GM21423 (cell line): Measurements from ENCODE around the gene SMTNL1.

Experiments used
- ATAC-seq: cut with Tn5 transposase; IDR thresholded peaks from one replicate; pipeline ENCODE4 v1.9.1; 2021; ENCODE audit warnings: mild to moderate bottlenecking, moderate library complexity; ENCODE audit not compliant: unreplicated experiment

SMTNL1 gene

DNA sequence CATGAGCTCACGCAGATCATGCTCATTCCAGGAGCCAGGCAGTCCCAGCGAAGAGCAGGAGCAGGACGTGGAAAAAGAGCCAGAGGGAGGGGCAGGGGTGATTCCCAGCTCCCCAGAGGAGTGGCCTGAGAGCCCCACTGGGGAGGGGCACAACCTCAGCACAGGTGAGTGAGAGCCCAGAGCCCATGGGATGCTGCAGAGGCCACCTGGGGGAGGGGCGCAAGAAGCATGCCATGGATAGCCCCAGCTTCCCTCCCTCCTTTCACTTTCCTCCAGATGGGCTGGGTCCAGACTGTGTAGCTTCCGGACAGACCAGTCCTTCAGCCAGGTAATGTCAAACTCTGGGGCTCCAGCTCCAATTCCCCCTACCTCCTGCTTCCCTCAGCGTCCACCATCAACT is 6.2 kb downstream of the SMTNL1 start:
- no peak for ATAC-seq

GRCh38 chr11:57544566-57544965 is 7.2 kb downstream of the SMTNL1 start:
- no peak for ATAC-seq

- ATAC-seq, result no peak
These were observed 8.5 kb downstream of the SMTNL1 start for GRCh38 chr11:57545883-57546282.

DNA sequence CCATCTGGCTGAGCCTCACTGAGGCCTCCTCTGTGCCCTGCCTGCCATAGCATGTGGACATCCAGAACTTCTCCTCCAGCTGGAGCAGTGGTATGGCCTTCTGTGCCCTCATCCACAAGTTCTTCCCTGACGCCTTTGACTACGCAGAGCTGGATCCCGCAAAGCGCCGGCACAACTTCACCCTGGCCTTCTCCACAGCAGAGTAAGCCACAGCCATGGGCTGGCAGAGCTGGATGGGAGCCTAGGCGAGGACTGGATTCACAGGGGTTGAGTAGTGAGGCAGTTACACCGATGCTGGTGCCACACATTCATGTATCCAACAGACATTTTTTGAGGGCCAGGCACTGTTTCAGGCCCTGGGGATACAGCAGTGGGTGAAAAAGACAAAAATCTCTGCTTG is 9.1 kb downstream of the SMTNL1 start:
- ATAC-seq, result no peak

GRCh38 chr11:57546869-57547475 is 9.6 kb downstream of the SMTNL1 start:
- peak; percentile 38 for ATAC-seq

DNA sequence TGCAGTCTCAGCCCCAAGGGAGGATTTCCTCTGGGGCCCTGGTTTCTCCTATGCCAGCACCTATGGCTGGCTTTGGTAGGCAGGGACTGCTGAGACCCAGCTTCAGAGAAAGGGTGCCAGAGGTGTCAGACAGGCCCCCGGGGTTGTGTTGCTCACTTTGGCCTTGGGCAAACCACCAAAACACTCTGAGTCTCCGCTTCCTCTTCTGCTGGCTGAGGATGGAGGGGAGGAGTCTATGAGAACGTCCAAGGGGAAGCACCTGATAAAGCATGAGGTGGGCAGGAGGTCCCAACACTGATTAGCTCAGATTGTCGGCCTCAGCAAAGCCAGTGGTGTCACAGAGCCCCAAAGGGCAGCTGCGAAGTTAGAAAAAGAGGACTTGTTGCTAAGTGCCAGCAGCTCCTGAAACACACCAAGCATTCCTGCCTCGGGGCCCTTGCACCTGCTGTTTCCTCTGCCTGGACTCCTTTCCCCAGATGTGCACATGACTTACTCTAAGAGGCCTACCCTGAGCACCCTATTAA is 10.5 kb downstream of the SMTNL1 start:
- ATAC-seq, result peak; percentile 94

DNA sequence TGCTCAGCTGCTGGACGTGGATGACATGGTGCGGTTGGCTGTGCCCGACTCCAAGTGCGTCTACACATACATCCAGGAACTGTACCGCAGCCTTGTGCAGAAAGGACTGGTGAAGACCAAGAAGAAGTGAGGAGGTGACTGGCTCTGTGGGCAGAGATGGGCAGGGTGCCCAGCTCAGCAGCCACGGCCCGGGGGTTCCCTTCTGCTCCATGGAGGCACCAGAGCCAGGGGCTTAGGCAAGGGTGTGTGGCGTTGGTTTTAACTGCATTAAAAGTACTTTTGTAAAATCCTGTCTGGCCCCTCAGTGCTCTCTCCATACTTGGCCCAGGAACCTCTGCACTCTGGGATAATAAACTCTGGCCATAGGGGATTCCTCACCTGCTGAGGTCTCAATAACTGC is 12.6 kb downstream of the SMTNL1 start:
- no peak for ATAC-seq

GRCh38 chr11:57551941-57552340 is 14.5 kb downstream of the SMTNL1 start:
- no peak for ATAC-seq

DNA sequence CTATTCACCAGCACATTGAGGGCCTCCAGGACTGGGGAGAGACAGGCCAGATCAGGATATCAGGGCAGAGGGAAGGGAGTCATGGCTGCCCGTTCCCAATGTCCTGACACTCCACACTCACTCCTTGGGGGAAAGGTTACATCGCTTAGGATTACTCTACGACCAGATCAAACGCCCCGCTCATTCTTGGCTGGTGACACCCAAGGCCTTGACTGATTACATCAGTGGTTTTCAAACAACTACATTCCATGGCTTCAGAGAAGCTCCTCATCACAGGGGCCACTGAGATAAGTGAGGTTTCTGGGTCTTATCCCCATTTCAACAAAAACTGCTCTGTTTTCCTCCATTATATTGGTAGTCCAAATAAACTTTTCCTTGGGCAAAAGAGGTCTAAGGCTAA is 15.1 kb downstream of the SMTNL1 start:
- no peak for ATAC-seq

GRCh38 chr11:57555393-57555792 is 18.0 kb downstream of the SMTNL1 start:
- no peak for ATAC-seq

GRCh38 chr11:57556041-57556440 is 18.6 kb downstream of the SMTNL1 start:
- no peak for ATAC-seq

GRCh38 chr11:57560146-57560545 is 22.8 kb downstream of the SMTNL1 start:
- no peak for ATAC-seq

DNA sequence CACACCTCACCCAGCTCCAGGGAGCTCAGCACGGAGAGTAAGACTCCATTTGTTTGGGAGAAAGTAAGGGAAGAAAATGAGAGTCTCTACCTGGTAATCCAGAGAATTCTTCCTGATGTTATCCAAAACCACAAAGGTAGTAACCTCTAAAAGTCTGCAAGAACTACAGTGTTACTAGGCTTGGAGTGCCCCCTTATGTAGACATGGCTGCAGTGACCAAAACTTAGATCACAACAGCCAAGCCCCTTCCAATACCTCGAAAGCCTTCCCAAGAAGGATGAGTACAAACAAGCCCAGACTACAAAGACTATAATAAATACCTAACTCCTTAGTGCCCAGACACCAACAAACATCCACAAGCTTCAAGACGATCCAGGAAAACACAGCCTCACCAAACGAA is 25.2 kb downstream of the SMTNL1 start:
- no peak for ATAC-seq

DNA sequence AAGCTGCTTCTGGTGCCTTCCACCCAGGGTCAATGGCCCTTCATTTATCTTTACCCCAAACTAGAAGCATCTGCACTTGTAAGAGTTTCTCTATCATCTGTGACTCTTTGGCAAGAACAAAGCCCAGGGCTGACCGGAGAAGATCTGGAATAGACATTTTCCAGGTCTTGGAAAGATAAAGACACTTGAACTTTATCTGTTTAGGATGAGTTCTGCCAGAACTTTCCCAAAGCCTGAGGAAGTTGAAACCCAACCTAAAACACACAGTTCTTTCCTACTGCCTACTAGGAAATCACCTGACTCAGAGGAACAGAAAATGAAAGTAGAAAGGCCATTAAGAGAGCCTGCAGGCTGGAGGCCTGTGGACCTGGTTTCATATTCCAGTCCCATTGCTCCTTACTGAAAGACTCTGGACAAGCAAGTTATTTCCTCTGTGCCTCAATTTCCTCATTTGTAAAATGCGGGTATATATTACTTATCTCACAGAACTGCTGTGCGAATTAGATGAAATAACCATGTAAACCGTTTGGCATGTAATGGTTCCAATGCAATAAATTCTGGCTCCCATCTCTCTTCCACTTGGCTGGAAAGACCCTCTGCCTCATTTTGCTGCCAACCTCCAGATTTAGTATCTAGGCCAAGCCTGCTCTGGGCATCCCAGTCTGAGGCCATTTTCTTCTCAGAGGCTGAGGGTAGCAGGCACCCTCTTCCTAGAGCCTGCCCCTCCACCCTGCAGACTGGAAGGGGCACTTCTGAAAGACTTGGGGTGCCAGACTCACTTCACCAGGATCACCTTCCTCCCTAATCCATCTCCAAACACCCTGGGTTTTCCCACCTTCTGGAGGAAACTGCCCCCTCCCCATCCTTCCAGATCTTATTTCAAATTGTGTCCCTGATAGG is 28.9 kb downstream of the SMTNL1 start:
- peak; percentile 67 for ATAC-seq

- no peak for ATAC-seq
These were observed 29.6 kb downstream of the SMTNL1 start for GRCh38 chr11:57566905-57567514.

GRCh38 chr11:57567515-57568329 is 30.3 kb downstream of the SMTNL1 start, which contains the start of gene UBE2L6:
Gene UBE2L6, minus strand, starts transcription at chr11:57567672. Its CDS starts 61 bp downstream, at chr11:57567611.
- ATAC-seq, result peak; percentile 64

- ATAC-seq, result peak; percentile 5
These were observed 31.0 kb downstream of the SMTNL1 start for GRCh38 chr11:57568330-57568766.

GRCh38 chr11:57571606-57572005 is 34.2 kb downstream of the SMTNL1 start:
- no peak for ATAC-seq

DNA sequence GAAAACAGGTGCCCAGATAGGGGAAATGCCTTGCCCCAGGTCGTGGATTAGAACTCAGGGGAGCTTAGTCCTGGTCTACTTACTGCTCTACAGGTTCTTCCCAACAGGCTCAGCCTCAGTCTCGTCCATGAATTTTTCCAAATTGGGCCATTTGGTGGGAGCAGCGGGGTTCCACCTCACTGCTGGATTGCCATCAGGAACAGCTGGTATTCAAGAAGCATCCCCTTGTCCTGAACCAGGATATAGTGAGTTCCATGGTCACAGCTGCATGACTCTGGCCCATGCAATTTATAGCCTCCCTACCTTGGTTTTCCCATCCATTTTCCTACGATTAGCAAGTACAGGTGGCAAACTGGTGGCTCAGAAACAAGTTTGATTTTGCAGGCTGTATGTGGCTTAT is 36.7 kb downstream of the SMTNL1 start:
- no peak for ATAC-seq

DNA sequence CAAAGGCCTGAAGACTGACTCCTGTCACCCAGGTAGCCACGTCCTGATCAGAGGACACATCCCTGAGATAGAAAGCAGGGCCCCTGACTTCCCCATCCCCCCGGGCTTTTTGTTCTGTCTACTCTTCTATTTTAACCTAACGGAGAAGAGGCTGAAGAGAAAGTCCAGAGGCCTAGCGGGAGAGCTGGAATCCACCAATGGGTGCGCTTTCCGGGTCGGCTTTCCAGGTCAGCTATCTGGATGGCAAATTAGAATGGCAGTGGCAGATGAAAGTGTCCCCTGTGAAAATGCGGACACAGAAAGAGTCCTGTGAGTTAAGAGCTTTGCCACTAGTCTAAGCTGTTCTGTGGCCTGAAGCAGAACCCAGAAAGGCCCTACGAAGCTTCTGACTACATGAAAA is 46.9 kb downstream of the SMTNL1 start:
- no peak for ATAC-seq

DNA sequence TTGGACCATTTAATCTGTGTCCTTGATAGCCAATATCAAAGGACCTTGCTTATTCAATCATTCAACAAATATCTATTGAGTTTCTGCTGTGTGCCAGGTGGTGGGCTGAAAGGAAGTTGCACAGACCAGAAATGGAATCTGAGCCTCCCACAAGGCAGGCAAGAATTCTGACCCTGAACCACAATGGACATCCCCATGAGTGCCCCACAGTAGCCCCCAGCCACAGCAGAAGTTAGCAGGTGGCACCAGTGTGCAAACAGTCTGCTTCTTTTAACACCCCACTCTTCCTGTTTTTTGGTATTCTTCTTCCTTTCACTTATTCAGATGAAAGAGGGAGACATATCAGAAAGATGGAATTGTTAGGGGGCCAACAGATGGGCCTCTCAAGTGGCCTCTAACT is 47.9 kb downstream of the SMTNL1 start:
- ATAC-seq, result no peak
